DMS79 (cell line): ENCODE results near the gene HSPG2.
"Not testable (repeated sequence)": the region's sequence is repeated elsewhere in the genome, so short reads cannot be mapped to it uniquely, and the experiment has no call there.

ENCODE experiments used
- DNase-seq: peaks from one replicate; lab custom pipeline; 2025; lab: John Stamatoyannopoulos, UW

HSPG2 gene

GRCh38 chr1:21955501-21956281 lies 18.6 kb upstream of the HSPG2 start:
- DNase-seq = peak; percentile 80

GRCh38 chr1:21955058-21955457 lies 17.9 kb upstream of the HSPG2 start:
- DNase-seq = no peak

- DNase-seq = no peak
Observed at GRCh38 chr1:21952786-21953520, 15.8 kb upstream of the HSPG2 start.

- DNase-seq = no peak
Observed at GRCh38 chr1:21951226-21951870, 14.2 kb upstream of the HSPG2 start.

DNA sequence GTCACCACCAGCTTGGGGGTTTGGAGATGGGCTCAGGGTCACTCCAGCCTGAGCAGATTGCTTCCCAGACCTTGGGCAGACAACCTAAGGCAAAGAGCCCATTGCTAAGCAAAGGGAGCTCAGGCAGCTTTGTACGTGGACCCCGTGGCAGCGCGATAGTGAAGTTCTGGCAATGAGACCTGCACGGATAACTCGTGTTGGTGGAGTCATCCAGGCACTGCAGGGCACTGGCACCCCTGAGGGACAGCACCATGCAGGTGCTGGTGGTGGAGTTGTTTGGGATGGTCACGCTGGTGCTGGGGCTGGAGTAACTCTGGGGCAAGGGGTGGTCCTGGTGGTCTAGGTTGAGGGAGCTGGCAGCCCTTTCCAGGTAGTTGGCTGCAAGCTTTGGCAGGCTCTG lies 13.6 kb upstream of the HSPG2 start:
- no peak for DNase-seq

GRCh38 chr1:21946836-21947587 lies 9.9 kb upstream of the HSPG2 start:
- no peak for DNase-seq

DNA sequence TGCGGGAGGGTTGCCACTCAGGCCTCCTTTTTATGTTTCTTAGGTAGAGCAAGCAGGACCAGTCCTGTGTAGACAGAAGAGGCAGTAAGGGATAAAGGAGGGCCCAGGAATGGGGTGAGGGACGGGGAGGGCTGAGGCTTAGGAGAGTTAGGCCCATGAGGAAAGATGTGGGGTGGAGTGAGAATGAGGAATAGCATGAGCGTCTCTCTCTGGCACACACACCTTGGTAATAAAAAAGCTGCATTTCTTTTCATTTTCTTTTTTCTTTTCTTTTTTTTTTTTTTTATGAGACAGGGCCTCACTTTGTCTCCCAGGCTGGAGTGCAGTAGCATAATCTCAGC lies 7.6 kb upstream of the HSPG2 start:
- no peak for DNase-seq

DNA sequence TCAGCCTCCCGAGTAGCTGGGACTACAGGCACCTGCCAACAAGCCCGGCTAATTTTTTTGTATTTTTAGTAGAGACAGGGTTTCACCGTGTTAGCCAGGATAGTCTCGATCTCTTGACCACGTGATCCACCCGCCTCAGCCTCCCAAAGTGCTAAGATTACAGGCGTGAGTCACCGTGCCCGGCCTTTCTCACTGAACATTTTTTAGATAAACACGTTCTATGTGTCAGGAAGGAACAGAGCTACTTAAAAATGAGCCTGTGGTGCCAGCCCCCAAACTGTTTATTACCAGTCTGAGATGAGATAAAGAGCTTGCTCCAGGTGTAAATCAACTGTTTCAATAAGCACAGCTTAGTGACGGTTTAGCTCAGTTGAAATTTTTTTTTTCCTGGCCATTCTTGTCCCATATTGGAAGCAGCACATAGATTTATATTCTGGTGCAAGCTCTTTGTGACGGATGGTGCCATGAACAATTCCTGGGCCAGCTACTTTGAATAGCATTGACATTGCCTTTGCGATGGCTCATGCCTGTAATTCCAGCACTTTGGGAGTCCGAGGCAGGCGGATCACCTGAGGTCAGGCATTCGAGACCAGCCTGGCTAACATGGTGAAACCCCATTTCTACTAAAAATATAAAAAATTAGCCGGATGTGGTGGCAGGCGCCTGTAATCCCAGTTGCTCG lies 6.0 kb upstream of the HSPG2 start:
- not testable (repeated sequence) for DNase-seq

DNA sequence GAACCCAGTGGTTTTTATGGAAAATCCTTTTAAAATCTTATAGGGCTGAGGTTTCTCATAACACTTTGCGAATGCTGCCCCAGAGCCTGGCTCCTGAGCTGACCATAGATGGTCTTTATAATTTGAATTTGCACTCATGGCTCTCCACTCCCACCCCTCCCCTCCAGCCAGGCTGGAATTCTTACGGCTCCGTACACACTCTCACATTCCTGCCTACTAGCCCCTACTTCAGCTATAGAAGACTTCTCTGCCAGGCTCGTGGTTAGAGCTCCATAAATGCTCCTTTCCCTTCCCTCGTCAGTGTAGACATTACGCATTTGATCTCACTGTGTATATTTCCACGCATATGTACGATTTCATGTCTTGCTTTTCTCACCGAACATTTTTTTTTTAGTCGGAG lies 5.4 kb upstream of the HSPG2 start:
- DNase-seq = no peak

DNA sequence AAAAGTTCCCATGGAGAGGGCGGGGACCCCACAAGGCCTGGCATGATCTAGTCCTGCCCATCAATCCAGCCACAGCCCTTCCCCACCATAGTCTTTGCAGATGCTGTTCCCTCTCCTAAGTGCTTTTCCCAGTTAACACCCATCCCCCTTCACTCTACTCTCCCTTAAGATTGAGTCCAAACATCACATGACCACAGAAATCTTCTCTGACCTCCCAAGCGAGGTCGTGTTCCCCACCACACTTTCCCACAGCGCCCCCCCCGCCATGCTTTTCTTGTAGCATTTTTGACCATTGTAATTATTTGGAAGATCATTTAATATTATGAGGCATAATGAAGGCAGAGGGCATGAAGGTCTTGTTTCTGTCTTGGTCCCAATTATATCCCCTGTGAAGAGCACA lies 4.3 kb upstream of the HSPG2 start:
- DNase-seq = no peak

DNA sequence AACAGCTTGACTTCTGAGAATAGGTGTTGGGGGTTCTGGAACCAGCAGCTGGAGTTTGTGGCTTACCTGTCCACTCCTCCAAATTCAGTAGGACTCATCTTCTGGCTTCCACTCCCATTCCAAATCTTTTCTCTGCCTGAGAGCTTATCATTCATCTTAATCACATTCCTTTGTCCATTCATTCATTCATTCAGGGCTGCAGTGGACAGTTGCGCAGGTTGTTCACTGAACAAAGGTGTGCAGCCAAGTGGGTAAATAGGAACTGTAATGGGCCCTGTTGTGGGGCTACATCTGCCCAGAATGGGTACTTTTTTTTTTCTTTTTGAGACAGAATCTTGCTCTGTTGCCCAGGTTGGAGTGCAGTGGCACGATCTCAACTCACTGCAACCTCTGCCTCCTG lies 3.4 kb upstream of the HSPG2 start:
- no peak for DNase-seq

GRCh38 chr1:21939650-21940374 lies 2.7 kb upstream of the HSPG2 start:
- DNase-seq = no peak

GRCh38 chr1:21938732-21939538 lies 1.8 kb upstream of the HSPG2 start:
- no peak for DNase-seq

GRCh38 chr1:21937372-21938121 lies 437 bp upstream of the HSPG2 start:
- DNase-seq = peak; percentile 36

DNA sequence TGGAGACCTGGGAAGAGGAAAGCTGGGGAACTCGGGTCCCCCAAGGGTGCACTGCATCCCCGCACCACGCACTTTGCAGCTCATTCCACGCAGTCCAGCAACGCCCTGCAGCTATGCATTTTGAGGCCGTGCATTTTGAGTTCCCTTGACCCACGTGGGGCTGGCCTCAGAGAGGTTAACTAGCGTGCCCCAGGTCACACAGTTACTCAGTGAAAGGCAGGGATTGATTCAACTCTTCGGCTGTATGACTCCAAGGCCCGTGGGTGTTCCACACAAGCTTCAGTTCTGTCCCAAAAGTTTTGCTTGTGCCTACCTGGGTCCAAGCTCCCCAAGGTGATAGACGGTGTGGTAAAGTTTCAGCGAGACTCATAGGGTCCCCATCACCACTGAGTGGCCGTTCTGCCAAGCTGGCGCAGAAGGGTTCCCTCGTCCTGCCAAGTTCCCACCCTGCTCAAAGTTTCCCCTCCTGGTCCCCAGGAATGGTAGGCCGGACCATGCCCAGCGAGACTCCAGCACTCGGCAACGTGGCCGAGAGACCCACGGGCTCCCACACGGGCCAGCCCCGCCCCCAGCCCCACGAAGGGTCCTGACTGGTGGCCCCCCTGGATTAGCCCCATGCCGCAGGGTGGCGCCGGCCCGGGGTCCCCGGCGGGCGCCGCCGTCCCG lies 611 bp downstream of the HSPG2 start:
- DNase-seq = no peak

DNA sequence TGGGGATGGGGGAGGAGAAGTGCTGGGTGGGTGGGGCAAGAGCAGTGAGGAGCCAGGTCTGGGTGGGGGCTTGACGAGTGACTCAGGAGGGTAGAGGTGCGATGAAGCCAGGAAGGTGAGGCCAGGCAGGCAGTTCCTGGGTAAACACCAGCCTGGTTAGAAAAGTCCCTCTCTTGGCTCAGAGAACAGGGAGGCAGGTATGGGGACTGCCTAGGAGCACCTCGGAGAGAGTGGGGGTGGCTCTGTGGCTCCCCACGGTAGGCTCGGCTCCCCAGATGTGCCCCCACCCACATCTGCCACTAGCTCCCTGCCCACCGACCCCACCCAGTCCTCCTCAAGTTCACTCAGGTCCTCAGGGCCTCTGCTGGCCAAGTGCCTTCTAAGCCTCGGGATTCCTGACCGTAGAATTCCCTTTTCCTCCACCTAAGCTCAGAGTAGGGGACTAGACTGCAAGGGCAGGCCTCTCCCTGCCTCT lies 1.2 kb downstream of the HSPG2 start:
- DNase-seq = no peak

GRCh38 chr1:21935393-21935804 lies 1.7 kb downstream of the HSPG2 start:
- no peak for DNase-seq

DNA sequence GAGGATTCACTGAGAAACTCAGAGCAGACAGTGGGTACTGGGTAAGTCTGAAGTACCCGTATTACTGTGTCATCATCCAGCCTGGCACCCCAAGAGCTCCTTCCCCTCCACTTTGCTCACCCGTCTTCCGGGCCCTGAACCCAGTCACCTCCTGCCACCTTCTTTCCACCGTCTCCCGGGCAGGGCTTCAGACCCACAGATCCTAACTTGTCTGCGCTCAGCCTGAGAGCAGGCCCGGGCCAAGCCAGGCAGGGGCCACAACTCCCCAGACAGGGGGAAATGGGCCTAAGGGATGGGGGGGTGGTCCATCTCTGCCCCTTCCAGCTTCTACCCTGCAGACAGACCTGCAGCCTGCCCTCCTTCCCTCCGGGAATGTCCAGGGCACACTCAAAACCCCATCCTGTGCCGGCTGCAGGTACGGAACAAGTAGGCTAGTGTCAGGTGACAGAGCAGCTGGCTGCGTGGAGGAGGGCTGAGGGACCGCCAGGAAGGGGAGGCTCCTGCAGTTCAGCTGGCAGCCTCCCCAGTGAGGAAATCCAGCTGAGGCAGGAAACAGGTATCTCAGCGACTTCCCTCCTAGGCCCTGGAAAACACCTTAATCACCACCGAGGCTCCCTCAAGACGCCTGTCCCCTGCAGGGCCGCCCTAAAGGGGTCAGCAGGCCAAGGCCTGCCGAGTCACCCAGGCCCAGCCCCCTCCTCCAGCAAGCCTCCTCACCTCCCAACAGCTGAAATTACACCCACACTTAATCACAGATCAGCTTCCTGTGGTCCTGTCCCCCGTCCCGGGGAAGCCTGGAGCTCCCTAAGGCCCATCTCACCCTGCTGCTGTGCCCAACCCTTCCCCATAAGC lies 3.5 kb downstream of the HSPG2 start:
- peak; percentile 82 for DNase-seq
